ENCODE data around the gene NAT16.
"Not testable (repeated sequence)": the region's sequence is repeated elsewhere in the genome, so short reads cannot be mapped to it uniquely, and the experiment has no call there.

NAT16 gene

GRCh38 chr7:101151908-101152651, 28.0 kb downstream of the NAT16 start:
- peaks cover 10% of the 10 kb centered on the region; the same call in 1 of the 2 replicates for H3K27me3 ChIP-seq (ENCODE audit: insufficient read depth, low read length)
- no peaks in the 10 kb centered on the region for H3K36me3 ChIP-seq (ENCODE audit: insufficient read depth, low read depth, low read length)
- H3K9ac ChIP-seq (ENCODE audit: low read depth, low read length), result no peak overlapping the region
- H3K9me3 ChIP-seq (ENCODE audit: insufficient read depth, low read depth, low read length), result no peaks in the 10 kb centered on the region
- H3K4me1 ChIP-seq (ENCODE audit: insufficient read depth, low read length), result peaks cover 18% of the 10 kb centered on the region
- H3K4me3 ChIP-seq (ENCODE audit: low read length), result no peak overlapping the region
- no peak overlapping the region for H3K27ac ChIP-seq (ENCODE audit: low read length)

DNA sequence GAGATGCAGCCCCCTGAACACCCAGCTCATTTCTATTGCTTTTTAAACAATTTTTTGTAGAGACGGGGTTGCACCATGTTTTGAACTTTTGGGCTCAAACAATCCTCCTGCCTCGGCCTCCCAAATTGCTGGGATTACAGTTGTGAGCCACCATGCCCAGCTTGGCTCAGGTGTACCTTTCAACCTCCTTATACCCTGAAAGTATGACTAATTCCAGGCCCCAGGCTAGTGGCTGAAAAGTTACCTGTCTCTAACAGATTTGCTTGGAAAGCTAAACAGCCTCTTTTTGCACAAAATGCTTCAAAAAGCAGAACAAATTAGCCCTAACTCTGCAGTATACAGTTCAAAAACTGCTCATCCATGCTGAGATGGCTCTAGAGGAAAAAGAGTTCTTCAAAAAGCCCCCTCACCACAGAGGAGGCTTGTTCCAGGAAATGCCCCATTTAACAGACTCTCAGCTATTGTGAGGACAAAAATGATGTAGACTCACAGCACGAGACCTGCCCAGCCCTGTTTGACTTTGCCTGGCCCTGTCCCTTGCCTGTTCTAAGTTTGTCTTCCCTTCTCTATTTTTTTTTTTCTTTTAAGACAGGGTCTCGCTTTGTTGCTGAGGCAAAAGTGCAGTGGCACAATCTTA, 39.2 kb downstream of the NAT16 start:
- no peaks in the 10 kb centered on the region for H3K27me3 ChIP-seq (ENCODE audit: insufficient read depth, low read length)
- no peak overlapping the region for H3K4me3 ChIP-seq (ENCODE audit: low read length)
- peaks cover 3% of the 10 kb centered on the region for H3K4me1 ChIP-seq (ENCODE audit: insufficient read depth, low read length)
- H3K9me3 ChIP-seq (ENCODE audit: insufficient read depth, low read depth, low read length), result no peaks in the 10 kb centered on the region
- H3K9ac ChIP-seq (ENCODE audit: low read depth, low read length), result no peak overlapping the region
- H3K36me3 ChIP-seq (ENCODE audit: insufficient read depth, low read depth, low read length), result peaks cover 8% of the 10 kb centered on the region; the same call in 1 of the 2 replicates
- no peak overlapping the region for H3K27ac ChIP-seq (ENCODE audit: low read length)

- no peak overlapping the region for H3K9ac ChIP-seq (ENCODE audit: low read depth, low read length)
- H3K4me1 ChIP-seq (ENCODE audit: insufficient read depth, low read length), result peaks cover 3% of the 10 kb centered on the region
- peaks cover 8% of the 10 kb centered on the region; the same call in 1 of the 2 replicates for H3K36me3 ChIP-seq (ENCODE audit: insufficient read depth, low read depth, low read length)
- H3K9me3 ChIP-seq (ENCODE audit: insufficient read depth, low read depth, low read length), result no peaks in the 10 kb centered on the region
- H3K4me3 ChIP-seq (ENCODE audit: low read length), result no peak overlapping the region
- no peaks in the 10 kb centered on the region for H3K27me3 ChIP-seq (ENCODE audit: insufficient read depth, low read length)
- no peak overlapping the region for H3K27ac ChIP-seq (ENCODE audit: low read length)
These were observed 39.8 kb downstream of the NAT16 start for GRCh38 chr7:101140339-101140699.

DNA sequence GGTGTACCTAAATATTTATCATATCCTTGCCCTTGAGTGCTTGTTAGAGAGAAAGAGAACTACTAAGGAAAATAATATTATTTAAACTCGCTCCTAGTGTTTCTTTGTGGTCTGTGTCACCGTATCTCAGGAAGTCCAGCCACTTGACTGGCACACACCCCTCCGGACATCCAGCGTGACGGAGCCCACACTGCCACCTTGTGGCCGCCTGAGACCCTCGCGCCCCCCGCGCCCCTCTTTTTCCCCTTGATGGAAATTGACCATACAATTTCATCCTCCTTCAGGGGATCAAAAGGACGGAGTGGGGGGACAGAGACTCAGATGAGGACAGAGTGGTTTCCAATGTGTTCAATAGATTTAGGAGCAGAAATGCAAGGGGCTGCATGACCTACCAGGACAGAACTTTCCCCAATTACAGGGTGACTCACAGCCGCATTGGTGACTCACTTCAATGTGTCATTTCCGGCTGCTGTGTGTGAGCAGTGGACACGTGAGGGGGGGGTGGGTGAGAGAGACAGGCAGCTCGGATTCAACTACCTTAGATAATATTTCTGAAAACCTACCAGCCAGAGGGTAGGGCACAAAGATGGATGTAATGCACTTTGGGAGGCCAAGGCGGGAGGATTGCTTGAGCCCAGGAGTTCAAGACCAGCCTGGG, 41.8 kb downstream of the NAT16 start:
- no peak overlapping the region for H3K27ac ChIP-seq (ENCODE audit: low read length)
- no peaks in the 10 kb centered on the region for H3K27me3 ChIP-seq (ENCODE audit: insufficient read depth, low read length)
- H3K9ac ChIP-seq (ENCODE audit: low read depth, low read length), result peak overlapping the region; percentile 3; the same call in 1 of the 2 replicates
- H3K4me1 ChIP-seq (ENCODE audit: insufficient read depth, low read length), result peaks cover 3% of the 10 kb centered on the region
- peaks cover 8% of the 10 kb centered on the region; the same call in 1 of the 2 replicates for H3K36me3 ChIP-seq (ENCODE audit: insufficient read depth, low read depth, low read length)
- H3K9me3 ChIP-seq (ENCODE audit: insufficient read depth, low read depth, low read length), result no peaks in the 10 kb centered on the region
- 0 out of 2 replicates have a peak overlapping the region, but pooled peaks have one; percentile 27 for H3K4me3 ChIP-seq (ENCODE audit: low read length)

DNA sequence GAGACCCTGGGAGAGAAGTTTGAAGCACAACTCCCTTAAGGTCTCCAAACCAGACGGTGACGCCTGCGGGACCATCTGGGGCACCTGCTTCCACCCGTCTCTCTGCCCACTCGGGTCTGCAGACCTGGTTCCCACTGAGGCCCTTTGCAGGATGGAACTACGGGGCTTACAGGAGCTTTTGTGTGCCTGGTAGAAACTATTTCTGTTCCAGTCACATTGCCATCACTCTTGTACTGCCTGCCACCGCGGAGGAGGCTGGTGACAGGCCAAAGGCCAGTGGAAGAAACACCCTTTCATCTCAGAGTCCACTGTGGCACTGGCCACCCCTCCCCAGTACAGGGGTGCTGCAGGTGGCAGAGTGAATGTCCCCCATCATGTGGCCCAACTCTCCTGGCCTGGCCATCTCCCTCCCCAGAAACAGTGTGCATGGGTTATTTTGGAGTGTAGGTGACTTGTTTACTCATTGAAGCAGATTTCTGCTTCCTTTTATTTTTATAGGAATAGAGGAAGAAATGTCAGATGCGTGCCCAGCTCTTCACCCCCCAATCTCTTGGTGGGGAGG, 42.4 kb downstream of the NAT16 start:
- Histone ChIP-seq H3K9me3 (ENCODE audit: insufficient read depth, low read depth, low read length) (no peaks in the 10 kb centered on the region), H3K27ac (ENCODE audit: low read length) (no peak overlapping the region), H3K4me1 (ENCODE audit: insufficient read depth, low read length) (peaks cover 3% of the 10 kb centered on the region), H3K4me3 (ENCODE audit: low read length) (no peak overlapping the region), H3K9ac (ENCODE audit: low read depth, low read length) (no peak overlapping the region), H3K36me3 (ENCODE audit: insufficient read depth, low read depth, low read length) (peaks cover 8% of the 10 kb centered on the region; the same call in 1 of the 2 replicates), H3K27me3 (ENCODE audit: insufficient read depth, low read length) (no peaks in the 10 kb centered on the region)

GRCh38 chr7:101134399-101134980, 45.6 kb downstream of the NAT16 start:
- Histone ChIP-seq H3K27ac (ENCODE audit: low read length) (no peak overlapping the region), H3K36me3 (ENCODE audit: insufficient read depth, low read depth, low read length) (peaks cover 8% of the 10 kb centered on the region; the same call in 1 of the 2 replicates), H3K27me3 (ENCODE audit: insufficient read depth, low read length) (no peaks in the 10 kb centered on the region), H3K9me3 (ENCODE audit: insufficient read depth, low read depth, low read length) (no peaks in the 10 kb centered on the region), H3K4me1 (ENCODE audit: insufficient read depth, low read length) (no peaks in the 10 kb centered on the region; the same call in 1 of the 2 replicates), H3K4me3 (ENCODE audit: low read length) (no peak overlapping the region), H3K9ac (ENCODE audit: low read depth, low read length) (peak overlapping the region; percentile 14; the same call in 1 of the 2 replicates)

DNA sequence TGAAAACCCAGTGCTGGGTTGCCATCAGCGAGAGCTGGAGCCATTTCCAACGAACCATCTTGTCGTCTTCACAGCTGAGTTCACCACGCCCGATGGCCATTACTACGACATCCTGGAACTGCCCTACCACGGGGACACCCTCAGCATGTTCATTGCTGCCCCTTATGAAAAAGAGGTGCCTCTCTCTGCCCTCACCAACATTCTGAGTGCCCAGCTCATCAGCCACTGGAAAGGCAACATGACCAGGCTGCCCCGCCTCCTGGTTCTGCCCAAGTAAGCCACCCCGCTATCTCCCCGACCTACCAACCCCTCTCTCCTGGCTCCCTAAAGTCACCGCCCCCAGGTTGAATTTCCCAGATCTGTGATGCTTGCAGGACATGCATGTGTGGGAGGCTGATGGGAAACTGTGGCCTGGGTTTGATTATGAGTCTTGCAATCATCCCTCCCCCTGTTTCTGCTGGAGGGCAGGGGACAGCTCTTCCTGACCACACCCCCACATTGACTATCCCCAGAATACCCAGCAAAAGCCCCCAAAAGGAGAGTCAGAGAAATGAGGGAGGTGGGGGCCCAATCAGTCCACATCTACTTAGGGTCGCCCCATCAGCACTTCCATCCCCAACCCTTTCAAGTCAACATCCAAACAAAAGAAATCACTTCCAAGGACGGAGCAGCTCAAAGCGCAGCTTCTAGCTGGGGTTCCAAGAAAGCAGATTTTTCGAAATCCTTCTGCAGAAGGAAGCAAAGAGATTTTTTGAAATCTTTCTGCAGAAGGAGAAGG, 46.3 kb downstream of the NAT16 start:
- H3K4me3 ChIP-seq (ENCODE audit: low read length), result no peak overlapping the region

GRCh38 chr7:101132626-101133600, 47.2 kb downstream of the NAT16 start:
- H3K4me1 ChIP-seq (ENCODE audit: insufficient read depth, low read length); H3K27ac ChIP-seq (ENCODE audit: low read length); H3K9me3 ChIP-seq (ENCODE audit: insufficient read depth, low read depth, low read length); H3K27me3 ChIP-seq (ENCODE audit: insufficient read depth, low read length); H3K4me3 ChIP-seq (ENCODE audit: low read length); H3K9ac ChIP-seq (ENCODE audit: low read depth, low read length); H3K36me3 ChIP-seq (ENCODE audit: insufficient read depth, low read depth, low read length): not testable (repeated sequence)

More for the DNA sequence above, 46.3 kb downstream of the NAT16 start:
- no peaks in the 10 kb centered on the region for H3K27me3 ChIP-seq (ENCODE audit: insufficient read depth, low read length)
- no peak overlapping the region for H3K27ac ChIP-seq (ENCODE audit: low read length)
- H3K36me3 ChIP-seq (ENCODE audit: insufficient read depth, low read depth, low read length), result peaks cover 8% of the 10 kb centered on the region; the same call in 1 of the 2 replicates
- H3K9me3 ChIP-seq (ENCODE audit: insufficient read depth, low read depth, low read length), result no peaks in the 10 kb centered on the region
- no peak overlapping the region; the same call in 1 of the 2 replicates for H3K9ac ChIP-seq (ENCODE audit: low read depth, low read length)
- no peaks in the 10 kb centered on the region; the same call in 1 of the 2 replicates for H3K4me1 ChIP-seq (ENCODE audit: insufficient read depth, low read length)

- H3K9me3 ChIP-seq (ENCODE audit: insufficient read depth, low read depth, low read length), result no peaks in the 10 kb centered on the region; the same call in 1 of the 2 replicates
- H3K27me3 ChIP-seq (ENCODE audit: insufficient read depth, low read length), result no peaks in the 10 kb centered on the region
- no peaks in the 10 kb centered on the region for H3K36me3 ChIP-seq (ENCODE audit: insufficient read depth, low read depth, low read length)
- no peak overlapping the region for H3K9ac ChIP-seq (ENCODE audit: low read depth, low read length)
- H3K27ac ChIP-seq (ENCODE audit: low read length), result no peak overlapping the region
- peaks cover 7% of the 10 kb centered on the region; the same call in 1 of the 2 replicates for H3K4me1 ChIP-seq (ENCODE audit: insufficient read depth, low read length)
- no peak overlapping the region for H3K4me3 ChIP-seq (ENCODE audit: low read length)
These were observed 50.4 kb downstream of the NAT16 start for GRCh38 chr7:101129603-101130117.

All from iPS-20b (cell line).